Mesendoderm (in vitro differentiated cells): ENCODE data around the gene EPG5.

Experiments used
- DNase-seq: peaks from one replicate; pipeline ENCODE4 v3.0.0; 2013
- H2AK5ac ChIP-seq: 2 replicates; pipeline ENCODE4 v1.6.1; 2013; ENCODE audit warnings: low read length, inconsistent platforms
- H2BK120ac ChIP-seq: 2 replicates; pipeline ENCODE4 v1.6.1; 2013; ENCODE audit warnings: low read depth, mild to moderate bottlenecking, low read length, moderate library complexity, mixed read lengths
- H2BK15ac ChIP-seq: replicated peaks from 2 replicates; pipeline ENCODE4 v1.6.1; 2013; ENCODE audit warnings: low read depth, mild to moderate bottlenecking, moderate library complexity
- H2BK5ac ChIP-seq: 2 replicates; pipeline ENCODE4 v1.6.1; 2013; ENCODE audit warnings: low read length, inconsistent platforms
- H3K18ac ChIP-seq: 2 replicates; pipeline ENCODE4 v1.6.1; 2013; ENCODE audit warnings: mild to moderate bottlenecking, low read length, mixed read lengths
- H3K23ac ChIP-seq: one replicate; pipeline ENCODE4 v1.6.1; 2013; ENCODE audit warnings: low read length
- H3K27ac ChIP-seq: 2 replicates; pipeline ENCODE4 v1.5.1; 2013; ENCODE audit warnings: low read depth, mild to moderate bottlenecking, inconsistent platforms, low read length, moderate library complexity
- H3K27me3 ChIP-seq: 2 replicates; pipeline ENCODE4 v1.6.1; 2013; ENCODE audit warnings: low read length, control low read depth, mild to moderate bottlenecking, inconsistent platforms; ENCODE audit not compliant: insufficient read depth, poor library complexity
- H3K36me3 ChIP-seq: 2 replicates; pipeline ENCODE4 v1.6.1; 2013; ENCODE audit warnings: low read length, inconsistent platforms; ENCODE audit not compliant: control insufficient read depth, insufficient read depth
- H3K4ac ChIP-seq: one replicate; pipeline ENCODE4 v1.6.1; 2013; ENCODE audit warnings: low read depth, mild to moderate bottlenecking, low read length, moderate library complexity
- H3K4me1 ChIP-seq: 2 replicates; pipeline ENCODE4 v1.6.1; 2013; ENCODE audit warnings: low read depth, low read length, inconsistent platforms; ENCODE audit not compliant: control insufficient read depth
- H3K4me2 ChIP-seq: 2 replicates; pipeline ENCODE4 v1.6.1; 2013; ENCODE audit warnings: low read length
- H3K4me3 ChIP-seq: 2 replicates; pipeline ENCODE4 v1.5.1; 2013; ENCODE audit warnings: mild to moderate bottlenecking, low read length
- H3K56ac ChIP-seq: one replicate; pipeline ENCODE4 v1.6.1; 2013; ENCODE audit warnings: low read length
- H3K79me1 ChIP-seq: 2 replicates; pipeline ENCODE4 v1.6.1; 2013; ENCODE audit warnings: low read length, inconsistent platforms
- H3K79me2 ChIP-seq: 2 replicates; pipeline ENCODE4 v1.6.1; 2013; ENCODE audit warnings: mild to moderate bottlenecking, low read length; ENCODE audit not compliant: control insufficient read depth, insufficient read depth
- H3K9ac ChIP-seq: 2 replicates; pipeline ENCODE4 v1.6.1; 2013; ENCODE audit warnings: low read length, inconsistent platforms
- H4K5ac ChIP-seq: one replicate; pipeline ENCODE4 v1.6.1; 2013; ENCODE audit warnings: low read length
- H4K8ac ChIP-seq: one replicate; pipeline ENCODE4 v1.6.1; 2013; ENCODE audit warnings: low read depth, mild to moderate bottlenecking, control low read depth, low read length, moderate library complexity
- WGBS: extraction: QIAGEN DNeasy Blood & Tissue Kit; methylation state at CpG from one replicate; pipeline ENCODE4 v1.1.7; 2013; ENCODE audit warnings: low lambda C conversion rate, missing lambda C conversion rate; ENCODE audit not compliant: insufficient coverage; ENCODE audit errors: extremely low coverage; 5-methylcytosine and 5-hydroxymethylcytosine counted together

Gene EPG5

GRCh38 chr18:45871431-45872084 lies 95.6 kb downstream of the EPG5 start:
- H3K79me1 ChIP-seq, result no peaks in the 10 kb centered on the region
- H2AK5ac ChIP-seq, result no peak overlapping the region
- no peak overlapping the region for H4K5ac ChIP-seq
- no peak overlapping the region for H3K56ac ChIP-seq
- WGBS, result no CpG with 5 or more reads among the region's 5 CpGs
- H2BK5ac ChIP-seq, result no peak overlapping the region
- H3K27me3 ChIP-seq, result no peaks in the 10 kb centered on the region
- H3K27ac ChIP-seq, result no peak overlapping the region
- H3K4me3 ChIP-seq, result no peak overlapping the region
- DNase-seq, result no peak
- H2BK15ac ChIP-seq, result no peak overlapping the region
- H4K8ac ChIP-seq, result no peak overlapping the region
- H2BK120ac ChIP-seq, result no peak overlapping the region
- no peak overlapping the region for H3K4ac ChIP-seq
- H3K4me1 ChIP-seq, result no peaks in the 10 kb centered on the region
- H3K4me2 ChIP-seq, result no peak overlapping the region
- no peaks in the 10 kb centered on the region for H3K36me3 ChIP-seq
- H3K18ac ChIP-seq, result no peak overlapping the region
- no peak overlapping the region for H3K9ac ChIP-seq
- H3K79me2 ChIP-seq, result no peaks in the 10 kb centered on the region
- no peak overlapping the region for H3K23ac ChIP-seq

GRCh38 chr18:45870419-45870818 lies 96.7 kb downstream of the EPG5 start:
- no peaks in the 10 kb centered on the region for H3K27me3 ChIP-seq
- WGBS, result no CpG with 5 or more reads among the region's 7 CpGs
- H3K79me1 ChIP-seq, result no peaks in the 10 kb centered on the region
- H3K56ac ChIP-seq, result no peak overlapping the region
- H3K4me3 ChIP-seq, result no peak overlapping the region
- no peak for DNase-seq
- no peak overlapping the region for H3K4ac ChIP-seq
- H2BK5ac ChIP-seq, result no peak overlapping the region
- H3K36me3 ChIP-seq, result no peaks in the 10 kb centered on the region
- H3K79me2 ChIP-seq, result no peaks in the 10 kb centered on the region
- H2AK5ac ChIP-seq, result no peak overlapping the region
- H4K5ac ChIP-seq, result no peak overlapping the region
- no peak overlapping the region for H3K9ac ChIP-seq
- H3K4me1 ChIP-seq, result no peaks in the 10 kb centered on the region
- no peak overlapping the region for H3K27ac ChIP-seq
- no peak overlapping the region for H2BK120ac ChIP-seq
- no peak overlapping the region for H2BK15ac ChIP-seq
- no peak overlapping the region for H4K8ac ChIP-seq
- no peak overlapping the region for H3K23ac ChIP-seq
- no peak overlapping the region for H3K4me2 ChIP-seq
- no peak overlapping the region for H3K18ac ChIP-seq

GRCh38 chr18:45865466-45865865 lies 101.7 kb downstream of the EPG5 start:
- Histone ChIP-seq H3K79me2 (no peaks in the 10 kb centered on the region), H3K18ac (no peak overlapping the region), H2BK15ac (no peak overlapping the region), H3K79me1 (no peaks in the 10 kb centered on the region), H3K56ac (no peak overlapping the region), H3K4ac (no peak overlapping the region), H2BK120ac (no peak overlapping the region), H3K9ac (no peak overlapping the region), H3K4me2 (no peak overlapping the region), H3K36me3 (no peaks in the 10 kb centered on the region), H3K4me3 (no peak overlapping the region), H3K27ac (no peak overlapping the region), H3K23ac (no peak overlapping the region), H3K27me3 (no peaks in the 10 kb centered on the region), H2AK5ac (no peak overlapping the region), H2BK5ac (no peak overlapping the region), H3K4me1 (no peaks in the 10 kb centered on the region), H4K8ac (no peak overlapping the region), H4K5ac (no peak overlapping the region)
- no peak for DNase-seq
- WGBS, result no CpG with 5 or more reads among the region's 5 CpGs

- no peak overlapping the region for H4K5ac ChIP-seq
- H3K4me3 ChIP-seq, result no peak overlapping the region
- no peak overlapping the region for H4K8ac ChIP-seq
- H3K79me2 ChIP-seq, result no peaks in the 10 kb centered on the region
- no peak overlapping the region for H2BK5ac ChIP-seq
- no peaks in the 10 kb centered on the region for H3K27me3 ChIP-seq
- no peaks in the 10 kb centered on the region for H3K36me3 ChIP-seq
- DNase-seq, result no peak
- no peaks in the 10 kb centered on the region for H3K4me1 ChIP-seq
- no peak overlapping the region for H2BK120ac ChIP-seq
- no peak overlapping the region for H3K27ac ChIP-seq
- WGBS, result no CpG with 5 or more reads among the region's 5 CpGs
- H3K4me2 ChIP-seq, result no peak overlapping the region
- no peak overlapping the region for H3K56ac ChIP-seq
- H2AK5ac ChIP-seq, result no peak overlapping the region
- no peak overlapping the region for H3K9ac ChIP-seq
- no peak overlapping the region for H3K18ac ChIP-seq
- no peak overlapping the region for H2BK15ac ChIP-seq
- H3K23ac ChIP-seq, result no peak overlapping the region
- H3K4ac ChIP-seq, result no peak overlapping the region
- no peaks in the 10 kb centered on the region for H3K79me1 ChIP-seq
Observed at GRCh38 chr18:45864081-45864480, 103.0 kb downstream of the EPG5 start.

- Histone ChIP-seq H3K4me2 (no peak overlapping the region), H3K27me3 (no peaks in the 10 kb centered on the region), H3K4me3 (no peak overlapping the region), H2BK5ac (no peak overlapping the region), H3K18ac (no peak overlapping the region), H4K5ac (no peak overlapping the region), H3K9ac (no peak overlapping the region), H3K79me2 (no peaks in the 10 kb centered on the region), H2BK15ac (no peak overlapping the region), H3K56ac (no peak overlapping the region), H3K36me3 (no peaks in the 10 kb centered on the region), H3K79me1 (no peaks in the 10 kb centered on the region), H3K4me1 (no peaks in the 10 kb centered on the region), H2BK120ac (no peak overlapping the region), H4K8ac (no peak overlapping the region), H3K23ac (no peak overlapping the region), H3K27ac (no peak overlapping the region), H2AK5ac (no peak overlapping the region), H3K4ac (no peak overlapping the region)
- no CpG with 5 or more reads among the region's 1 CpG for WGBS
- no peak for DNase-seq
Observed at GRCh38 chr18:45863469-45863868, 103.7 kb downstream of the EPG5 start.

- WGBS, result 100% methylated on average over 1 of the region's 1 CpG
- H3K4ac ChIP-seq, result no peak overlapping the region
- no peak overlapping the region for H3K27ac ChIP-seq
- no peak overlapping the region for H3K9ac ChIP-seq
- H2AK5ac ChIP-seq, result no peak overlapping the region
- H3K27me3 ChIP-seq, result no peaks in the 10 kb centered on the region
- no peak overlapping the region for H3K4me3 ChIP-seq
- H3K18ac ChIP-seq, result no peak overlapping the region
- DNase-seq, result no peak
- H2BK15ac ChIP-seq, result no peak overlapping the region
- no peak overlapping the region for H4K8ac ChIP-seq
- H3K79me1 ChIP-seq, result no peaks in the 10 kb centered on the region
- H3K36me3 ChIP-seq, result no peaks in the 10 kb centered on the region
- no peak overlapping the region for H3K4me2 ChIP-seq
- no peak overlapping the region for H3K56ac ChIP-seq
- no peaks in the 10 kb centered on the region for H3K4me1 ChIP-seq
- no peak overlapping the region for H2BK5ac ChIP-seq
- no peaks in the 10 kb centered on the region for H3K79me2 ChIP-seq
- H4K5ac ChIP-seq, result no peak overlapping the region
- no peak overlapping the region for H2BK120ac ChIP-seq
- H3K23ac ChIP-seq, result no peak overlapping the region
Observed at GRCh38 chr18:45861926-45862325, 105.2 kb downstream of the EPG5 start.
